Osteocyte (in vitro differentiated cells): Measurements from ENCODE around the gene GIGYF1. TPM values are rescaled to one million over a fixed set of nuclear protein-coding genes. Genes with fewer than 3 reads are reported as not detected.

Experiments
- DNase-seq: peaks from one replicate; pipeline ENCODE4 v3.0.0; 2021; ENCODE audit warnings: mixed read lengths; ENCODE audit not compliant: unreplicated experiment; ENCODE audit errors: extremely low spot score
- H3K27ac Mint-ChIP-seq: one replicate; pipeline ENCODE4 v1.8.0; 2021; ENCODE audit warnings: mild to moderate bottlenecking, mixed read lengths; ENCODE audit not compliant: unreplicated experiment
- H3K27me3 Mint-ChIP-seq: one replicate; pipeline ENCODE4 v1.8.0; 2021; ENCODE audit warnings: mixed read lengths; ENCODE audit not compliant: unreplicated experiment
- H3K36me3 Mint-ChIP-seq: one replicate; pipeline ENCODE4 v1.8.0; 2021; ENCODE audit warnings: mixed read lengths; ENCODE audit not compliant: unreplicated experiment
- H3K4me1 Mint-ChIP-seq: one replicate; pipeline ENCODE4 v1.8.0; 2021; ENCODE audit warnings: mixed read lengths; ENCODE audit not compliant: unreplicated experiment
- H3K4me3 Mint-ChIP-seq: one replicate; pipeline ENCODE4 v1.8.0; 2021; ENCODE audit warnings: mild to moderate bottlenecking, moderate library complexity, mixed read lengths; ENCODE audit not compliant: unreplicated experiment
- H3K9me3 Mint-ChIP-seq: one replicate; pipeline ENCODE4 v1.8.0; 2021; ENCODE audit warnings: mixed read lengths; ENCODE audit not compliant: unreplicated experiment
- long read RNA-seq: library from polyadenylated mRNA; unstranded; transcript quantifications from one replicate; pipeline ENCODE4 v2.0.0, GENCODE V29; 2021
- total RNA-seq: library from RNA; stranded (reverse); gene quantifications from 2 replicates; pipeline ENCODE4 v1.2.1, GENCODE V29; 2021
- TF ChIP-seq, protein P1 (sequence below): fragments of 200-600 bp; sonication (generic); IDR thresholded peaks from 2 replicates; pipeline ENCODE4 v1.5.0; 2021; ENCODE audit warnings: antibody characterized with exemption, mild to moderate bottlenecking, moderate library complexity

GIGYF1 gene, protein sequence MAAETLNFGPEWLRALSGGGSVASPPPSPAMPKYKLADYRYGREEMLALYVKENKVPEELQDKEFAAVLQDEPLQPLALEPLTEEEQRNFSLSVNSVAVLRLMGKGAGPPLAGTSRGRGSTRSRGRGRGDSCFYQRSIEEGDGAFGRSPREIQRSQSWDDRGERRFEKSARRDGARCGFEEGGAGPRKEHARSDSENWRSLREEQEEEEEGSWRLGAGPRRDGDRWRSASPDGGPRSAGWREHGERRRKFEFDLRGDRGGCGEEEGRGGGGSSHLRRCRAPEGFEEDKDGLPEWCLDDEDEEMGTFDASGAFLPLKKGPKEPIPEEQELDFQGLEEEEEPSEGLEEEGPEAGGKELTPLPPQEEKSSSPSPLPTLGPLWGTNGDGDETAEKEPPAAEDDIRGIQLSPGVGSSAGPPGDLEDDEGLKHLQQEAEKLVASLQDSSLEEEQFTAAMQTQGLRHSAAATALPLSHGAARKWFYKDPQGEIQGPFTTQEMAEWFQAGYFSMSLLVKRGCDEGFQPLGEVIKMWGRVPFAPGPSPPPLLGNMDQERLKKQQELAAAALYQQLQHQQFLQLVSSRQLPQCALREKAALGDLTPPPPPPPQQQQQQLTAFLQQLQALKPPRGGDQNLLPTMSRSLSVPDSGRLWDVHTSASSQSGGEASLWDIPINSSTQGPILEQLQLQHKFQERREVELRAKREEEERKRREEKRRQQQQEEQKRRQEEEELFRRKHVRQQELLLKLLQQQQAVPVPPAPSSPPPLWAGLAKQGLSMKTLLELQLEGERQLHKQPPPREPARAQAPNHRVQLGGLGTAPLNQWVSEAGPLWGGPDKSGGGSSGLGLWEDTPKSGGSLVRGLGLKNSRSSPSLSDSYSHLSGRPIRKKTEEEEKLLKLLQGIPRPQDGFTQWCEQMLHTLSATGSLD (N-terminal part only)
- 56.3 and 64.6 TPM in 2 replicates for total RNA-seq
- long read RNA-seq, partial matches to known transcripts = 0 of 1 reads
- long read RNA-seq, other reads (novel, unspliced or antisense) = 1 of 1 reads

GRCh38 chr7:100694098-100694745 lies at the start of gene GIGYF1:
TSS of gene GIGYF1 (minus strand) at chr7:100694250. CDS start at chr7:100688238, 6,012 bp downstream.
- Mint-ChIP-seq H3K27me3 (peaks cover 11% of the 10 kb centered on the region), H3K9me3 (no peaks in the 10 kb centered on the region), H3K27ac (peak within 1 kb of the TSS; percentile 88), H3K4me3 (peak within 1 kb of the TSS; percentile 93), H3K36me3 (no peaks in the 10 kb centered on the region), H3K4me1 (peaks cover 24% of the 10 kb centered on the region)
- DNase-seq = peak; percentile 88
- TF ChIP-seq, protein P1, sequence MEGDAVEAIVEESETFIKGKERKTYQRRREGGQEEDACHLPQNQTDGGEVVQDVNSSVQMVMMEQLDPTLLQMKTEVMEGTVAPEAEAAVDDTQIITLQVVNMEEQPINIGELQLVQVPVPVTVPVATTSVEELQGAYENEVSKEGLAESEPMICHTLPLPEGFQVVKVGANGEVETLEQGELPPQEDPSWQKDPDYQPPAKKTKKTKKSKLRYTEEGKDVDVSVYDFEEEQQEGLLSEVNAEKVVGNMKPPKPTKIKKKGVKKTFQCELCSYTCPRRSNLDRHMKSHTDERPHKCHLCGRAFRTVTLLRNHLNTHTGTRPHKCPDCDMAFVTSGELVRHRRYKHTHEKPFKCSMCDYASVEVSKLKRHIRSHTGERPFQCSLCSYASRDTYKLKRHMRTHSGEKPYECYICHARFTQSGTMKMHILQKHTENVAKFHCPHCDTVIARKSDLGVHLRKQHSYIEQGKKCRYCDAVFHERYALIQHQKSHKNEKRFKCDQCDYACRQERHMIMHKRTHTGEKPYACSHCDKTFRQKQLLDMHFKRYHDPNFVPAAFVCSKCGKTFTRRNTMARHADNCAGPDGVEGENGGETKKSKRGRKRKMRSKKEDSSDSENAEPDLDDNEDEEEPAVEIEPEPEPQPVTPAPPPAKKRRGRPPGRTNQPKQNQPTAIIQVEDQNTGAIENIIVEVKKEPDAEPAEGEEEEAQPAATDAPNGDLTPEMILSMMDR = no peak

- Mint-ChIP-seq H3K4me3 (no peak overlapping the region), H3K36me3 (no peaks in the 10 kb centered on the region), H3K27ac (no peak overlapping the region), H3K9me3 (no peaks in the 10 kb centered on the region), H3K4me1 (no peaks in the 10 kb centered on the region), H3K27me3 (peaks cover 2% of the 10 kb centered on the region)
- DNase-seq = no peak
- TF ChIP-seq, protein P1 = no peak
Observed at GRCh38 chr7:100739934-100740333, 45.9 kb upstream of the GIGYF1 start.

GRCh38 chr7:100736671-100737070 lies 42.6 kb upstream of the GIGYF1 start:
- Mint-ChIP-seq H3K27ac (no peak overlapping the region), H3K4me3 (no peak overlapping the region), H3K36me3 (no peaks in the 10 kb centered on the region), H3K4me1 (peaks cover 5% of the 10 kb centered on the region), H3K27me3 (peaks cover 17% of the 10 kb centered on the region), H3K9me3 (no peaks in the 10 kb centered on the region)
- DNase-seq = no peak
- TF ChIP-seq, protein P1 = no peak

GRCh38 chr7:100735730-100736129 lies 41.7 kb upstream of the GIGYF1 start:
- Mint-ChIP-seq H3K9me3 (no peaks in the 10 kb centered on the region), H3K27ac (no peak overlapping the region), H3K4me3 (no peak overlapping the region), H3K27me3 (peaks cover 22% of the 10 kb centered on the region), H3K36me3 (no peaks in the 10 kb centered on the region), H3K4me1 (peaks cover 5% of the 10 kb centered on the region)
- DNase-seq = no peak
- TF ChIP-seq, protein P1 = no peak
